ENCODE data around the gene LURAP1L.
A peak's percentile ranks its signal among the peaks of the same experiment; 100 is the strongest.

The LURAP1L gene, protein sequence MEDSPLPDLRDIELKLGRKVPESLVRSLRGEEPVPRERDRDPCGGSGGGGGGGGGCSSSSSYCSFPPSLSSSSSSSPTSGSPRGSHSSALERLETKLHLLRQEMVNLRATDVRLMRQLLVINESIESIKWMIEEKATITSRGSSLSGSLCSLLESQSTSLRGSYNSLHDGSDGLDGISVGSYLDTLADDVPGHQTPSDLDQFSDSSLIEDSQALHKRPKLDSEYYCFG

DNA sequence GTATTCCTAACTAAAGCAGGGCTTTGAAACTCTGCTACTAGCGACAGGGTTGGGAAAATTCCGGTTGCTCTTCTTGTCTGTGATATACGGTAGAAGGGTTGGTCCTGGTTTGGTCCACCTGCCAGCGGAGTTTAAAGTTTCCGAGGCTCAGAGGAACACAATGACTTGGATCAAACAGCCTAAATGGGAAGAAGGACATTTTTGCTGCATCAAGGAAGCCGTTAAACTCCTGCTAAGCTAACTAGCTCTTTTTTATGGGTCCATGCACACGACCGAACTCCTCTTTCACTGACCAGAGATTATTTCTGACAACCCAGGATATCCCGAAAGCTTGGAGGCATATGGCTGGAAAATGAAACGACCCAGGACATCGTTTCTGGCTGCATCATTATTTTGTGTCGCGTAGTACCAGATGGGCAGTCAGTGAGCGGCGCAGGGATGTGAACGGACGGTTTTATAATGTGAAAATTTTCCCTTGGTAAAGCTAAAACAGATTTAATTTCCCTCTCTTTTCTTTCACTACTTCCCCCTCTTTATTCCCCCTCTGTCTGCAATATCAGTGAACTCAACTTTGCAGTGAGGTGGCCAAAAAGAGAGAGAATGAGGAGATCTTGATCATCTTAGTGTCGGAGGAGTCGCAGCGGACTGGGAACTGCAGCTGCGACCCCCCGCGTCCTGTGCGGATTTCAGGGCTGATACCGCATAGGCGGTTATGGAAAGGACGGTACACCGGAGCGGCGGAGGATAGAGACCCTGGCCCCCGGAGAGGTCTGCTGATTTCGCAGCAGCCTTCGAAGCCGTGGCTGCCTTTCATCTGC, at the start of gene LURAP1L:
Gene LURAP1L (plus strand): TSS at position 160 of the 818 bp plus-strand sequence. CDS start 696 bp downstream, outside the sequence.
- DNase-seq (ENCODE audit: low spot score), result peak; percentile 80

DNA sequence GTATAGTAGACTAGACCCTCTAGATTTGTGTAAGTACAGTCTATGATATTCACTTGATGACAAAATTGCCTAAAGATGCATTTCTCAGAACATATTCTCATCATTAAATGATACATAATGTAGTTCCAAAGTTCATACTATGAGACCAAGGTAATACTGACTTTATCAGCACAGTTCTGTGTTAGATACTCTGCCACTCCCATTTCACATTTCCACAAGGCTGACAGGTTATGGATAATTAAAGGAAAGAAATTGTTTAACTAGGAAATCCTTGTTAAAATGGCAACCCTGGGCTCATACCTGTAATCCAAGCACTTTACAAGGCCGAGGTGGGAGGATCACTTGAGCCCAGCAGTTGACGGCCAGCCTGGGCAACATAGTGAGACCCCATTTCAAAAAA, 48.0 kb upstream of the LURAP1L start:
- DNase-seq (ENCODE audit: low spot score), result no peak

DNA sequence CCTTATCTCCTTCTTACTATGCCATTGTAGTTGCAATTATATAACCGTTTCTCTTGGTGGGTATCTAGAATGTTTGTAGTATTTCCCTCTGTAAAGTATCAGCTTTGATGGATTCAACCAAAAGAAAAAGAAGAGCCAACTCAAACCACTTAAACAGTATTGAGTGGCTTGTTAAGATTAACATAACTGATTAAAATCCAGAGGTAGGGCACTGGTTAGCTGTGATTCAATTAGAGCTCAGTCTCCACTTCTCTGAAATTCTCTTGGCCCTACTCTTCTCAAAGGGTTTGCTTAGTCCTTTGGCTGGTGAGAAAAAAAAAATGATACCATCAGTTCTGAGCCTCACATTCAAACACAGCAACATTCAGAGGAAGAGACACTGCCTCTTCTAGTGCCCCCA, 44.6 kb upstream of the LURAP1L start:
- no peak for DNase-seq (ENCODE audit: low spot score)

DNA sequence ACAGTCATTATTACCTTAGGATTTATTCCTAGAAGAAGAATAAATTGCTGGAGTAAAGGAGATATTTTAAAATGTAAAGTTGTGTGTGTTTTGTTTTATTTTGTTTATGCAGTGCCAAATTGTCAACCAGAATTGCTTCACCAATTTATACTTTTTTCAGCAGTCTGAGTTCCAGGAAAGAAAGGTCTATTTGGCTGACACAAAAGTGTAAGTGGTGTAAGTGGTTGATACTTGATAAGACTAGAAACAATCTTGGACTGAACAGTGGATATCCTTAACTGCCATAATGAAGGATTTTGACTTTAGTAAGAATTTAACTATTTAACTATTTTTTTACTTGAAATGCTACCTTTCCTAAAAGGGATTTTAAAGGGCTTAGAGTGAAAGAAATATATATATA, 43.9 kb upstream of the LURAP1L start:
- no peak for DNase-seq (ENCODE audit: low spot score)

DNA sequence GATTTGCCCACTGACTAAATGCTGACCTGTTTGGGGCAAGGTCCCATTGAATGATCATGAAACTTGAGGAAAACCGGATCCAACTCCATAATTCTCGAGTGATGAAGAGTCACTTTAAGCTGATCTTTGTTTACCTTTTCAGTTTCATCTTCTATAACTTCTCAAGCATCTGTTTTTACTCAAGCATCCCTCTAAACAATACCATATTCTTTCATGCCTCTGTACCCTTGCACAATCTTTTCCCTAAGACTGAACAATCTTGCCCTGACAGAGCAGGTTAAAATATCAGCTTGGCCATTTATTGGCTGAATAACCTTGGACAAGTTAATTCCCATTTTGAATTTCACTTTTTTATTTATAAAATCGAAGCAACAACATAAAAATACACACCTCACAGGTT, 41.8 kb upstream of the LURAP1L start:
- DNase-seq (ENCODE audit: low spot score), result no peak

DNA sequence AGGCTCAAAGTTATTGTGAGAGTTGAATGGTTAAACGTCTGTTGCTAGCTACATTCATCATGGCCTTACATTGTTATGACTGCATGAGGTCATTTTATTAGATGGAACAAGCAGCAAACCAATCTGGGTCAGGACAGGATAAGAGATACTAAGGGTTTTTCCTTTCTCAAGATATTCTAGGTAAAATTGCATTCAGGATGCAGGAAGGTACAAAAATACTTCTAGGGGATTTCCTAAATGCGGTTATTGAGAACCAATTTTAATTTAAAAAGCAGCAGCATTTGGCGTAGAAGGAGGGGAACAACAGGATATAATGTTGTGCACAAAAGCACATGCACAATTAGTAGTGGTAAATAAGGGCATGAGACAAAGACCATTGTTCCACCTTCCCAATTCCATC, 39.2 kb upstream of the LURAP1L start:
- DNase-seq (ENCODE audit: low spot score), result no peak

DNA sequence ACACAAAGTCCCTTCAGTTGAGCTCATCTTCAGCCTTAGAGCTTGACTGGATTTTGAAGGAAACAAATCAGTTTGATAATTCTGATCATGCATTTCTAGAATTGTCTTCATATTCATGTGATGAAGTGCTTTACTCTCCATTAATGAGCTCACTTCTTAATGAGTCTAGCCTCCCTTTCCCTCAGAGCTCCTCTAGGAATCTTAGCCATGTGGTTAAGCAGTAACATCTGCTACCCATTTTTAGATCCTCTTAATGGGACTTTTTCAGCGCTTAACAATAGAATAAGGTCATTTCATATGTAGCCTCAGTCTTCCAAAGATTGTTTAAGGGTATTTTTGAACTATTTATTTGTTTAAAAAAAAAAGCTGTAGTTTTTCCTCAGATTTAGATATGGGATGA, 36.9 kb upstream of the LURAP1L start:
- DNase-seq (ENCODE audit: low spot score), result no peak

DNA sequence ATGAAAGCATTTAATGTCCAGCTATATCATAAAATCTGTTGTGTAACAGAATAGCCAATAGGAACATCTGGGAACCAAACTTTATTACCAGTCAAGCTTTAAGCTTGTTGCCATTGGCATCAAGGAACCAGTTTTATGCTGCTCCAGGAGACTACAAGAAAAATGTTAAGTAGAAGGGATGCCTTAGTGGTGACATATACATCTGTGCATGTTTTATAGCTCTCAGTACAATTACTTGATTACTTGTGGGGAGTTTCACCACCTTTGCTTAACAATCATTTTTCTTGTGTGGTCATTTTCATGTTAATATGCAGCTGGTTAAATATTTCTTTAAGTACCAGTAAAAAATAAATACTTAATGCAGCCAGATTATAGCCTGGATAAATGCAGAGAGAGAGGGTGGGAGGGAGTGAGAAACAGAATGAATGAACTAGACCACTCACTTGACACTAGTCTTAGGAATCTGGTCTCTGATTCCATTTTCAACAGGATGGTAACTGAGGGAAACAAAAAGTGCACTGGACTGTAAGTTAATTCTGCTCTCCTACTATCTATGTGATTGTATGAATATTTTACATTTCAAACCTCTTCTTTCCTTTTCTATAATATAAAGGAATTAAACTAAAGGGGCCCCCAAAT, 35.7 kb upstream of the LURAP1L start:
- no peak for DNase-seq (ENCODE audit: low spot score)

DNA sequence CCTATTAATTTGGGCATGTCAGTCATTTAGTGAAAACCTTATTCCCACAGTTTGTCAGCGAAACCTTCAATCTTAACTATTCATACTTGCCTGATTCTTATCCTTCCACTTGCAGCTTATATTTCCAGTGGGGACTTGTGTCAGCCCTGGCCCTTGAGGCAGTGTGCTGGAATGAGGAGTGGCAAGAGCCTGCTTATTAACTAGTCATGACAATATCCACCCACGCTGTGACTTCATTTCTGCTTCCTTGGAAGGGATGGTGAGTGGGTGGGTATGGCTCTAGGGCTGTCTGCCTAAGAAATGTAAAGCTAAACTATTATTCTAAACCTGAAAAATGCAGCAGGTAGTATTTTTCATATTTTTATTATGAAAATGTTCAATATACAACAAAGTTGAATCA, 34.0 kb upstream of the LURAP1L start:
- no peak for DNase-seq (ENCODE audit: low spot score)

DNA sequence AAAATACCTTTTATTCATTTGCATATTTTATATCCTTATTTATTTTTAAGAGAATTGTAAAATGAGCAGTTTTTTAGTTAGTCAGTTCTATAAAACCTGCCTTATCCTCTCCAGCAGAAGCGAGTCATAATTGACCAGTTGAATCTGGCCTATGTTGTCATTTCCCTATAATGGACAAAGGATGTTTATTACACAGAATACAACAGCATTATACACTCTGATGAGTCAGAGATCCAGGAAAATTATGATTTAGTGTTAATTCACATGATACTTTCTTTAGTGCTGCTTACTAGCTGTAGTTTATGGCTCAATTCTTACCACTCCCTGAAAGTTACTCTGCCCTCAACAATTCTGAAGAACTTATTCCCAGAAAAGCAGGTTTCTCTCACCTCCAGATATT, 26.8 kb upstream of the LURAP1L start:
- no peak for DNase-seq (ENCODE audit: low spot score)

DNA sequence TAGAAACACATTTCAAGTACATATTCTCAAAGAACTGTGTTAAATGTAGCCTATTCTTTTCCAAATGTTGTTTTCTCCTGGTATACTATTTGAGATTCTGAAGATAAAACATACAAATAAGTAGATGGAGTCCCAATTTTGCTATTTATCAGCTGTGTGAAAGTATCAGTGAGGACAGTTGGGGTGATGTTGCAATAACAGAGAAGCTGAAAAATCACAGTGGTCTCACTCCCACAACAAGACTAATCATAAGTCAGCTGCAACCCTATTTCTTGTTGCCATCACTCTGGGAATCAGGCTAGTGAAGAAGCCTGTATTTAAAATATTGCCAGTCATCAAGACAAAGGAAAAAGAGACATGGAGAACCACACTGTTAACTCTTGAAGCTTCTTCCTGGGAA, 25.9 kb upstream of the LURAP1L start:
- DNase-seq (ENCODE audit: low spot score), result no peak

DNA sequence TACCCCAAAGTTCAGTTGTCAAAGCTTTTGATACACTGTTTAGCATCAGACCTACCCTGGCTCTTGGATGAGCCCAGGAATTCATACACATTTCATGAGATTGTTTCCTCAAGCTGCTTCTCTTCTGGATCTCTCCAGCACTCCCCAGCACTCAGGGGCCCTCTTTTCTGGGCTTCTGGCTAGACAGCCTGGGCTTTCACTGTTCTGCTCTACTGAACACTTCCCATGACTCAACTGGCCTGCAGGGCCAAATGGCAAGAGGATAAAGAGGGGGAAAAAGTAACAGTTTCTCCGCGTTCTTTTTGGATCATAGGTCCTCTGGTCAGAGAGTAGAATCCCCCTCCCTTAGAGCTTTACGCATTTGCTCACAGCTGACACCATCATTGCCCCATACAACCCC, 20.9 kb upstream of the LURAP1L start:
- DNase-seq (ENCODE audit: low spot score), result no peak

DNA sequence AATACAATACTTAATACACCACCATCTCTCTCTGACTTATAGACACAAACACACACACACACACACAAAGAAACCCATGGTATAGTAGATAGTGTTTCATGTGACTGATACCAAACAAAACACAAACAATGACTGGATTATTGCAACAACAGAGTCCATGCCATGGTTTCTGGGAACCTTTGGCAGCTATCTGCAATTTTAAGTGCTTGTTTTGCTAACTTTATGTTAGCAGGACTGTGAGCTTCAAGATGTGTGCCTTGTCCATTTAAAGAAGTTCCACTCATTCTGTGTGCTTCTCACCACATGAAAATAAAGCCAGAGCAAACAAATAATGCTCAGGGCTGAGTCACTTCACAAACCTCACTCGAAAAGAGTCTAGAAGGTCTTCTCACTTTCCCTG, 15.1 kb upstream of the LURAP1L start:
- DNase-seq (ENCODE audit: low spot score), result peak; percentile 84

DNA sequence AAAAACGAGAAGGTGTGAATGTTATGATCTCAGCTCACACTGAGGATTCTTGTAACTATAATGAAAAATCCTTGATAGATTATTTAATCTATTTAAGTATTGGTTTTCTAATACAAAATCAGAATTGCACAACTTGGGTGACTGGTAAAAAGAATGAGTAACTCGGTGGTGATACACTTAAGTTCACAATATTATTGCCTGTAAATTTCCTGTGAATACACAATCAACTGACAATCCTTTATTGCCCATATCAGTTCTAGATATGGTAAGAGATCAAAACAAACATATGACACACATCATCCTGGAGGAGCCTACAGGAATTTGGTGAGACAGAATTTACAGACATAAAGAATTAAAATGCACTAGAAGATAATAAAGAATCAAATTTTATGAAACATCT, 14.1 kb upstream of the LURAP1L start:
- no peak for DNase-seq (ENCODE audit: low spot score)

DNA sequence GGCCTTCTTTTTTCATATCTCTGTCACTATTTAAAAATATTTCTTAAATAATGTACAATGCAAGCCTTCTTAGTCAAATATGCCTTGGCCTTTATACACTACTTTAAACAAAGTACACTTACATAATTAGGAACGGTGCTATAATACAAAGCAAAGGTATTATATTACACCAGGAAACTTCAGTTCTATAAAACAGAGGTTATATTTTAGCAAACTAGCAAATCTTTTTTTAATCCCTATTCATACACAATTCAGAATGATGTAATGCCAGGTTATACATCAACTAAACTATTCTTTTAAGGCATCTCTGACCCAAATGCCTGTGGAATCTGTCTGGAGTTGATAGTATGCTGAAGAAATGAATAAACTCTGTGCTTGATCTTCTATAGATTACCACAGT, 10.7 kb upstream of the LURAP1L start:
- DNase-seq (ENCODE audit: low spot score), result no peak

DNA sequence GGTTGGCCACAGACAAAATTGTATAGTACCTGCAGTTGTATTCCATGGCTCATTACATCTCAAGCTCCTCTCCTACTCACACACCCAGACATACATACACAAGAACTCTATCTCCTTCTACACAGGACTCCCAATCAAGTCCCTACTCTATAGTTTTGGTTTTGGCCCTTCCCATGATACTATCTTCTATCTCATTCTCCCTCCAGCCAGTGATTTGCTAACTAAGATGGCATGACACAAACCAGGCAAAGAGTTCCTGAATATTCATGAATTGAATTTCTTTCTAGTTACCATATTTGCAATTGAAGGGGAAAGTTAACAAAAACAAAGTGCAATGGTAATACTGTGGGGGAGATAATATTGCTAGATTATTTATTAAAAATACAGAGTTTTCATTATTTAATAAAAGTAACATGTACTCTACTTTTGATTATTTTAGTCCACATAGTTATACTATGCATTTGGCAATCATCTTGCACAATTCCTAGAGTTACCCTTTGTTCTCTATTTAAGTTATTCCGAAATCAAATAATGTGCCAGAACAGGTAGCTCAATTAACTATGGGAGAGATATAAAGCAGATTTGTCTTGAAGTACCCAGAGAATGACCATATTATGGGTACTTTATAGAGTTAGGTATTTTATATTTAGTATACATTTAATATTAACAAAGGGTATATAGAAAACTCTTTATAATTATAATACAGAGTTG, 9.6 kb upstream of the LURAP1L start:
- DNase-seq (ENCODE audit: low spot score), result no peak

DNA sequence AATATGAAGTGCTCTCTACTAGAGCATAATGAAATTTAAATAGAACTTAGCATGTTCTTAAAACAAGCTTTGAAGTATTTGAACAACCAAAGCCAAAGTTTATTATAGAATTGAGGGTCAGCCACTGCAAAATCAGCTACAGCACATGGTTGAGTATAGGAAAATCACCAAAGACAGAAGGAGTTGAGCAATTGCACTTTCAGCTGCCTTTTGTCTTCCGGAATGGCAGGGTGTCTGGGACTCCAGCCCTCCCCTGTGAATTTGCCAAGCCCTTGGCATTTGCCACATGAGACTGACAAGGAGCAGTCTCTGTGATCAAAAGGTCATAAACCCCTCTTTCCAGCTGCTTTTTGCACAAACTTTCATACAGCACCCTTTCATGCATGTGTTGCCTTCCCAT, 8.5 kb upstream of the LURAP1L start:
- no peak for DNase-seq (ENCODE audit: low spot score)

DNA sequence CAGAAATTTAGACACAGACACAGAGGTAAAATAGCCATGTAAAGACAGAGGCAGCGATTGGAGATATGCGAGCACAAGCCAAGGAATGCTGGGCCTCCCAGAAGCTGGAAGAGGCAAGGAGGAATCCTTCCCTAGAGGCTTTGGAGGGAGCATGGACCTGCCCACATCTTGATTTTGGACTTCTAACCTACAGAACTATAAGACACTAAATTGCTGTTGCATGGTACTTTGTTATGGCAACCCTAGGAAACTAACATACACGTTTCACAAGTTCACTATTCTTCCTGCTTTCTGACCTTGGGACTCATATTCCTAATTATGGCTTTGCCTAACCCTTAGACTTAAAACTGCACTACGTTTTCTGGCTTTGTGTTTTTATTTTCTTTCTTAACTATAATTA, 4.6 kb upstream of the LURAP1L start:
- no peak for DNase-seq (ENCODE audit: low spot score)

DNA sequence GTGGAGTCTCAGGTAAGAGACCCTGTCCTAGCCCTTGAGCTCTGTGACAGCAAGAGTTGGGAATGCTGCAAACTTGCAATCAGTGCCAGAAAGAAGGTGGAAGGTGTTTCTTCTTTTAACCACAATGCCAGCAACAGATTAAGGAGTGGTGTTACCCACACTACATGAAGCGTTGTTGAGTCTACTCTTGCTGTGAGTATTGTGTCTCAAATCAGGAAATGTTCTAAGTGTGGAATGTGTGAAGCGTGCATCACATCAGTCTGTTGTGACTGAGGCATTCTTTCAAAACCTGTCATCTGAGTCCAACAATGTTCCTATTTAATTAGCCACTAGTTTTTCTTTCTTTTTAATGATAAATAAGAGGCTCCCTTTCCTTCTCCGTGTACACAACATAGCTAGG, 2.9 kb upstream of the LURAP1L start:
- no peak for DNase-seq (ENCODE audit: low spot score)

DNA sequence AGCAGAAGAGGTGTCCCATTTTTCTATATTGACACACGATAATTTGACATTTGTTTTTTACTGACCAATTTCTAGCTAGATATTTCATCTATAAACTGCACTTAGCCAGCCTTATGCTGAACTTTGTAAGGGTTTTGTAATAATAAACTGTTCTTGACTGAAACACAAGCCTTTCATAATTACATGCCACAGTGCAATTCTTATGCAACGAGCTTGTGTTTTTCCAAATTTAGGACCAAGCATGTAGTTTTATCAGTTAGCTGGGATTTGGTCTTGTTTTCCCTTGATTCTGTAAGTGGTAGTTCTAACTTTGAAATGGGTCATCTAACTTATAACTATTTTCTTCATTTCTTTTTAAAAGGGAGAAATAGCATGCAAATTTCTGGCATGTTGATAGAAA, 1.3 kb upstream of the LURAP1L start:
- no peak for DNase-seq (ENCODE audit: low spot score)

DNA sequence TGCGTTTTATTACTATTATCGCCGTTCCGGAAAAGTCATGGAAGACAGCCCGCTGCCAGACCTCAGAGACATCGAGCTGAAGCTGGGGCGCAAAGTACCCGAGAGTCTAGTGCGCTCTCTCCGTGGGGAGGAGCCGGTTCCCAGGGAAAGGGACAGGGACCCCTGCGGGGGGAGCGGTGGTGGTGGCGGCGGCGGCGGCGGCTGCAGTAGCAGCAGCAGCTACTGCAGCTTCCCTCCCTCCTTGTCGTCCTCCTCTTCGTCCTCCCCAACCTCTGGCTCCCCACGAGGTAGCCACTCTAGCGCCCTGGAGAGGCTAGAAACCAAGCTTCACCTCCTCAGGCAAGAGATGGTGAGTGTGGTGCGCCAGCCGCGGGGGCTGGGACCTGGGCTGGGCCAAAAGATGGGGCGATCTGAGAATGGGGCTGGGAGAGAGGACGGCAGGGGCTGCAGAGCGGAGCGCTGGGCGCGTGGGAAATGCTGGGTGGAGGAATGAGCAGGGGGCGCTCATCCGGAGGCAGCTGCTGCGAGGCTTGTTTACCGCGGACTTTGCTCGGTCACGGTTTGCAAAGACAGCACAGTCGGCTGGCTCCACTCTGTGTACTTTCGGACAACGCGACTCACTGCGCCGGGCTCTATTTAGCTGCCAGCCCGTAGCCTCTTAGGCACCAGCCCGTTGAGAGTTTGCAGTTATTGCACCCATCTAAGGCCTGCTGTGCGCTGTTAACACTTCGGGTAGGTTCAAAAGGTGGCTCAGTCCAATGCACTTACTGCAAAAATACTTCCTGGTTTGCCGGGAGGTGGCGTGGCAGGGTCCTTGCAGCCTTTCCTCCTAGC, 1.1 kb downstream of the LURAP1L start:
- DNase-seq (ENCODE audit: low spot score), result peak; percentile 55

Measured in pons (tissue), 1 donor.